Testis (tissue), 2 donors: ENCODE results near the gene CACNB2.

Experiments
- POLR2A ChIP-seq: fragments of 450-650 bp; IDR thresholded peaks from one replicate; pipeline ENCODE4 v1.6.1; 2017; ENCODE audit warnings: antibody characterized with exemption, mild to moderate bottlenecking, moderate library complexity
- TF ChIP-seq, protein P1 (sequence below), 3 experiments: fragments of 450-650 bp in 2 of 3; fragments of 200-600 bp in 1 of 3; sonication (generic) in 1 of 3; IDR thresholded peaks; one replicate each; pipeline ENCODE4 v1.5.1; 2016 to 2019; ENCODE audit warnings: antibody characterized with exemption in 3 of 3, mild to moderate bottlenecking in 2 of 3, moderate library complexity in 1 of 3

DNA sequence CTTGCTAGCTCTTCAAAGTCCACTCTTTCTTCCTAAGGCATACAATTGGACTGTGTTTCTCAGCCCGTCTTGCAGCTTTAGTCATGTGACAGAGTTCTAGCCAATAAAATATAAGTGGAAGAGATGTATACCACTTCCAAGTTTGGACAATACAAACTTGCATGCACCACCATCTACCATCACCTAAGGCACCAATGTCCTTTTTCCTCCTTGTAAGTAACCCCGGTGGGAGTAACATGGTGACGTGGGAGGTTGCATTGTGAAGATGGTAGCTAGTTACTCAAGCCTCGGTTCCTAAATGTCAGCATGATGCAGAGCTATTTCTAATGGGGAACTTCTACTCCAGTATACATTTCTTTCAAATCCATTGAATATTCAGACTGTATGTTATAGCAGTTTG, 5.3 kb upstream of the CACNB2 start:
- TF ChIP-seq, protein P1, sequence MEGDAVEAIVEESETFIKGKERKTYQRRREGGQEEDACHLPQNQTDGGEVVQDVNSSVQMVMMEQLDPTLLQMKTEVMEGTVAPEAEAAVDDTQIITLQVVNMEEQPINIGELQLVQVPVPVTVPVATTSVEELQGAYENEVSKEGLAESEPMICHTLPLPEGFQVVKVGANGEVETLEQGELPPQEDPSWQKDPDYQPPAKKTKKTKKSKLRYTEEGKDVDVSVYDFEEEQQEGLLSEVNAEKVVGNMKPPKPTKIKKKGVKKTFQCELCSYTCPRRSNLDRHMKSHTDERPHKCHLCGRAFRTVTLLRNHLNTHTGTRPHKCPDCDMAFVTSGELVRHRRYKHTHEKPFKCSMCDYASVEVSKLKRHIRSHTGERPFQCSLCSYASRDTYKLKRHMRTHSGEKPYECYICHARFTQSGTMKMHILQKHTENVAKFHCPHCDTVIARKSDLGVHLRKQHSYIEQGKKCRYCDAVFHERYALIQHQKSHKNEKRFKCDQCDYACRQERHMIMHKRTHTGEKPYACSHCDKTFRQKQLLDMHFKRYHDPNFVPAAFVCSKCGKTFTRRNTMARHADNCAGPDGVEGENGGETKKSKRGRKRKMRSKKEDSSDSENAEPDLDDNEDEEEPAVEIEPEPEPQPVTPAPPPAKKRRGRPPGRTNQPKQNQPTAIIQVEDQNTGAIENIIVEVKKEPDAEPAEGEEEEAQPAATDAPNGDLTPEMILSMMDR (IDR thresholded peaks at IDR 0.05) = no peak
- no peak for TF ChIP-seq POLR2A
